Cortex of kidney (tissue), 1 donor: ENCODE results near the gene CDCP2.
"Not testable (repeated sequence)": the region's sequence is repeated elsewhere in the genome, so short reads cannot be mapped to it uniquely, and the experiment has no call there.

Experiments used
- DNase-seq: peaks from one replicate; lab custom pipeline; 2025; lab: John Stamatoyannopoulos, UW

The CDCP2 gene

DNA sequence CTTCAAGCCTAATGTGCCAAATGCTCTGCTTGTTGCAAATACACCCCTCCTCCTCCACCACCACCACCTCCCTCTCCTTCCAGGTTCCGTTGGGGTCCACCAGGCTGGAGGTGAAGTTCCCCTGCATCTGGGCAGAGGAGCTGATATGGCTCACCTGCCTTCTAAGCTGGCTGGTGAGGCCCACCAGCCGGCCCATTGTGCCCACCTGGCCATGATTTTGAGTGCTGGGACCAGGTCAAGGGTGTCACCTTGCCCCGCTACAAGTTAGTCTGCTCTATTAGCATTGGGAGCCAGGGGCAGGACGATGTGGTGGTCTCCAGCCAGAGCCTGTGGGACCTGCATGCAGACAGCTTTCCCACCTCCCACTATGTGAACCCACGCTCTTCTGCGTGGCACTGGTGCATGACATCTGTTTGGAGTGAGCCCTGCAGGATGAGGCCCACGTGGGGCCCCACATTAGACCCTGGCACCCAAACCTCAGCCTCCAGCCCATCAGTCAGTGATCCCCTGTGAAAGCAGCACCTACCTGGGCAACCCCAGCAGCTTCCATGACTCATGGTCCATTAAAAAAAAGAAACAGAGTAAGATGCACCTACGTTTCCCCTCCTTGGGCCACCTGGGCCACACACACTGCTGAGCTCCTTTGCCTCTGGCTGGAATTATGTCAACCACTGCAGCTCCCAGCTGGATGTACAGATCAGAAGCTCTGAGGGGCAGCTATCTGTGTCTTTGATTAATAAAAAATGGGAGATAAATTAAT lies 15.6 kb upstream of the CDCP2 start:
- DNase-seq: no peak

GRCh38 chr1:54167422-54168139 lies 14.8 kb upstream of the CDCP2 start:
- DNase-seq: no peak

DNA sequence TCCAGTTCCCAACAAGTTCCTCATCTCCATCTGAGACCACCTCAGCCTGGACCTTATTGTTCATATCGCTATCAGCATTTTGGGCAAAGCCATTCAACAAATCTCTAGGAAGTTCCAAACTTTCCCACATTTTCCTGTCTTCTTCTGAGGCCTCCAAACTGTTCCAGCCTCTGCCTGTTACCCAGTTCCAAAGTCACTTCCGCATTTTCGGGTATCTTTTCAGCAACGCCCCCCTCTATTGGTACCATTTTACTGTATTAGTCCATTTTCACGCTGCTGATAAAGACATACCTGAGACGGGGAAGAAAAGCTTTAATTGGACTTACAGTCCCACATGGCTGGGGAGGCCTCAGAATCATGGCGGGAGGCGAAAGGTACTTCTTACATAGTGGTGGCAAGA lies 13.6 kb upstream of the CDCP2 start:
- DNase-seq: not testable (repeated sequence)

- DNase-seq: no peak
These were observed 12.3 kb upstream of the CDCP2 start for GRCh38 chr1:54165146-54165545.

GRCh38 chr1:54163573-54163972 lies 10.8 kb upstream of the CDCP2 start:
- no peak for DNase-seq

DNA sequence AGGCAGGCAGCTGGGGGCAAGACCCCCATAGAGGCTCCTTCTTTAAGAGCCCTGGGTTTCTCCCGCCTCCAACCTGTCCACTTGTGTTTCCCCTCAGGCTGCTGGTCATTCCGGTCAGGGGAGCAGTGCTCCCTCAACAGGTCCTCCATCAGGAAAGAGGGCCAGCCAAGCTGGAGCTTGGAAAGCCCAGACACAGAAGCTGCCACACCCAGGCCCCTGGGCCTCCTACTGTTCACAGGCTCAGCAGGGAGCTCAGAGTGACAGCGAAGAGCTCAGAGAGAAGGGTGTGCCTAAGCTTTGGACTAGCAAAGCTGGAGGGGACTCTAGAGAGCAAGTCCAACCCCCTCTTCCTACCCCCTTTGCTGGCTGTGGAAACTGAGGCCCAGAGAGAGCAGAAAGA lies 10.3 kb upstream of the CDCP2 start:
- DNase-seq: no peak

GRCh38 chr1:54161495-54162168 lies 8.8 kb upstream of the CDCP2 start:
- no peak for DNase-seq

DNA sequence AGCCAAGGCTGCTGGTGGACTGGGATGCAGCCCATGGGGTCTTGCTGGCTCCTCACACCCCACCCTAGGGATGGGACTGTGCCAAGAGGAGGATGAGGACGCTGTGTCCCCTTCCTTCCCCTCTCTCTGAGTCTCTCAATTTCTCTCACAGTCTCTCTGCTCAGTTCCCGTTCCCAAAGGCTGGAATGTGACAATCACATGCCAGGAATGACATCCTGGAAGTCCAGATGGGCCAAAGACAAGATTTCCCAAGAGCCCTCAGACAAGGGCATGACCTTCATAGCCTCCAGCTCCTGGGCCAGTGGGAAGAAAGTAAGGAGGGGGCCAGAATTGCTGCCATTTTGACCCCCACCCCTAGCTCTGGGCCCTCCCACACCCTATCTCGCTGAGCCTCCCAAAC lies 7.6 kb upstream of the CDCP2 start:
- DNase-seq: no peak

- no peak for DNase-seq
These were observed 7.0 kb upstream of the CDCP2 start for GRCh38 chr1:54159733-54160316.

- DNase-seq: no peak
These were observed 5.3 kb upstream of the CDCP2 start for GRCh38 chr1:54158071-54158470.

DNA sequence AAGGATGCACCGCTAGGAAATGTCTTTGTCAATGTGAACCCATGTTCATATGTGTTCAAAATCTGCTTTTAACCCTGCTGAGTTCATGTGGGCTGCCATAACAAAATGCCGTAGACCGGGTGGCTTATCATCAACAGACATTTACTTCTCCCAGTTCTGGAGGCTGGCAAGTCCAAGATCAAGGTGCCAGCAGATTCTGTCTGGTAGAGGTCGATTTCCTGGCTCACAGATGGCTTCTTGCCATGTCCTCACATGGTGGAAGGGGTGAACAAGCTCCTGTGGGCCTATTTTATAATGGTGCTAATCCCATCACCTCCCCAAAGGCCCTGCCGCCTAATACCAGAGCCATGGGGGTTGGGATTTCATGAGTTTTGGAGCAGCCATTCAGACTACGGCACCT lies 4.6 kb upstream of the CDCP2 start:
- no peak for DNase-seq

- DNase-seq: no peak
These were observed 4.2 kb upstream of the CDCP2 start for GRCh38 chr1:54156986-54157385.

DNA sequence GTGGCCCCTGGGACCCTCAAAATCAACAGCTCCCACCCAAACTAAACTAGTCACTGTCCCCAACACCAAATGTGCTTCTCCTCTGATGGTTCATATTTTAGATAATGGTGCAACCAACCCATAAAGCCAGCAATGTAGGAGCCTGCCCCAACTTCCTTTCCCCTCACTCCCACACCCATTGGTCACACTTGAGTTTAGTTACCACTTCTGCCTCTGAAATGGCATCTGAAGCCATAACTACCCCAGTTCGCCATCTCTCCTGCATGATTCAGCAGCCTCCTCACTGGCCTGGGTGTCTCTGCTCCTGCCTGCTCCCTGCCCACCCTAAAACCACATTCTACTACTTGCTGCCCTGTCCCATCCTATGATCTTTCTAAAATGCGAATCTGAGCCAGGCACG lies 3.4 kb upstream of the CDCP2 start:
- no peak for DNase-seq

- DNase-seq: no peak
These were observed 987 bp upstream of the CDCP2 start for GRCh38 chr1:54153535-54154439.

GRCh38 chr1:54151013-54151412 lies 1.8 kb downstream of the CDCP2 start:
- no peak for DNase-seq

DNA sequence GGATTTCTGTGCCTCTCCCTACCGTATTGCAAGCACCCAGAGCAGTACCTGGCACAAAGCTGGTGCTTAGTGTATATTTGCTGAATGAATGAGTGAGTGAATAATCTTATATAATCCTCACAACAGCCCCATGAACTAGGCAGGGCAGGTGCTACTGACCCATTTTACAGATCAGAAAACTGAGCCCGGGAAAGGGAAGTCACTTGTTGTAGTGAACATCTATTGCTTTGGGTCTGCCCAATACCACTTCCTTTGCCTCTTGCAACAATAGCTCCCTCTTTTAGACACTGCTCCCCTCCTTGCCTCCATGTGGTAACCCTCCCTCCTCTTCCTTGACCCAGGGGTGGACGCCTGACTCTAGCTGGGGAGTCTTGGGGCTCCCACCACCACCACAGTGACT lies 3.1 kb downstream of the CDCP2 start:
- DNase-seq: no peak

GRCh38 chr1:54144366-54144765 lies 8.4 kb downstream of the CDCP2 start:
- DNase-seq: no peak

- DNase-seq: no peak
These were observed 10.5 kb downstream of the CDCP2 start for GRCh38 chr1:54142146-54142900.

GRCh38 chr1:54139711-54140110 lies 13.1 kb downstream of the CDCP2 start:
- DNase-seq: no peak

DNA sequence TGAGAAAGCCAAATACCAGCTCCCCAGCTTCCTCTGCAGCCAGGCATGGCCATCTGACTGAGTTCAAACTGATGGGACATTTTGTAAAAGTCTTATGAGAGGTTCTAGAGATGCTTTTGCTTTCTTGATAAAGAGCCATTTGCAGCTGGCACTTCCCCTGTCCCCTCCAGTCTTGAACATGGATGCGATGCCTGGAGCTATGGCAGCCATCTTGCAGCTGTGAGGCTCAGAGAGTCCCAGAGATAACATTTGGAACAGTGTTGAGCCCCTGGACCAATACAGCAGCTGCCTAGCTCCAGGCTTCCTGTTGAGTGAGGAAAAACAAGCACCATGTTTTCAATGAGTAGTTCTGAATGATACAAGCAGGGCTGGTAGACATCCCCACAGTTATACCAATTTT lies 13.8 kb downstream of the CDCP2 start:
- DNase-seq: no peak

GRCh38 chr1:54137534-54138061 lies 15.2 kb downstream of the CDCP2 start:
- no peak for DNase-seq
